RWPE1 (cell line): ENCODE results near the gene TTC6.
A peak's percentile ranks its signal among the peaks of the same experiment; 100 is the strongest.

ENCODE experiments used
- CTCF ChIA-PET: fragments of 350-600 bp; sonication (Branson Sonifier 250); formaldehyde crosslinking; extraction: SDS; loops from one replicate; lab custom pipeline; 2021; lab: Yijun Ruan, JAX
- POLR2A ChIA-PET: fragments of 400-600 bp; formaldehyde crosslinking; extraction: SDS; loops from one replicate; lab custom pipeline; 2020; ENCODE audit warnings: antibody characterized with exemption; ENCODE audit not compliant: low non-redundant PET; lab: Yijun Ruan, JAX
- DNase-seq: peaks from one replicate; pipeline ENCODE4 v3.0.0; 2012; ENCODE audit warnings: low spot score
- H3K27ac ChIP-seq: fragments of 450-650 bp; 2 replicates; pipeline ENCODE4 v1.5.1; 2017
- TF ChIP-seq, protein P1 (sequence below): fragments of 450-650 bp; conservative IDR thresholded peaks from 2 replicates; pipeline ENCODE4 v1.5.1; 2017; ENCODE audit warnings: low read depth, mild to moderate bottlenecking

The TTC6 gene

GRCh38 chr14:37571391-37571790 lies 24.0 kb upstream of the TTC6 start:
- CTCF ChIA-PET = interaction anchor here (0.6 kb wide), 1 partner anchor 22 kb away, joined by 3 read pairs; no protein-coding TSS in a partner anchor
- POLR2A ChIA-PET = no interaction called here

DNA sequence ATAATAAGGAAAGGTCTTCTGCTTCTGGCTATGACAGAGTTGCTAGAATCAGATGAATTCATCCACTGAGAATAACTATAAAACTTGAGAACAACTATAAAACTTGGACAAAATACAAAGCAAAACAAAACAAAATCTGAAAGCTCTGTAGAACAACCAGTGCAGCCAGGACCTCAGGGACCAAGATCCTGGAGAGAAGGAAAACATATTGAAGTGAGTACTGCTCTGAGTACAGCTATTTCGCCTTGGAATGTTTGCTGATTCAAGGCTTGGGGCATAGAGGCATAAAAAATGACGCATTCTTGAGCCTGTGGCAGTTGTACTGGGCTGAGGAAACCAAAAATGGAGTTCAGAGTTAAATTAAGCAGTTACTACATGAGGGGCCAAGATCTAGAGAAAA lies 22.1 kb upstream of the TTC6 start:
- CTCF ChIA-PET = no interaction called here
- no peak overlapping the region for H3K27ac ChIP-seq
- no peak for DNase-seq
- TF ChIP-seq, protein P1, sequence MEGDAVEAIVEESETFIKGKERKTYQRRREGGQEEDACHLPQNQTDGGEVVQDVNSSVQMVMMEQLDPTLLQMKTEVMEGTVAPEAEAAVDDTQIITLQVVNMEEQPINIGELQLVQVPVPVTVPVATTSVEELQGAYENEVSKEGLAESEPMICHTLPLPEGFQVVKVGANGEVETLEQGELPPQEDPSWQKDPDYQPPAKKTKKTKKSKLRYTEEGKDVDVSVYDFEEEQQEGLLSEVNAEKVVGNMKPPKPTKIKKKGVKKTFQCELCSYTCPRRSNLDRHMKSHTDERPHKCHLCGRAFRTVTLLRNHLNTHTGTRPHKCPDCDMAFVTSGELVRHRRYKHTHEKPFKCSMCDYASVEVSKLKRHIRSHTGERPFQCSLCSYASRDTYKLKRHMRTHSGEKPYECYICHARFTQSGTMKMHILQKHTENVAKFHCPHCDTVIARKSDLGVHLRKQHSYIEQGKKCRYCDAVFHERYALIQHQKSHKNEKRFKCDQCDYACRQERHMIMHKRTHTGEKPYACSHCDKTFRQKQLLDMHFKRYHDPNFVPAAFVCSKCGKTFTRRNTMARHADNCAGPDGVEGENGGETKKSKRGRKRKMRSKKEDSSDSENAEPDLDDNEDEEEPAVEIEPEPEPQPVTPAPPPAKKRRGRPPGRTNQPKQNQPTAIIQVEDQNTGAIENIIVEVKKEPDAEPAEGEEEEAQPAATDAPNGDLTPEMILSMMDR = no peak
- POLR2A ChIA-PET = no interaction called here

More at GRCh38 chr14:37571391-37571790, 24.0 kb upstream of the TTC6 start:
- no peak overlapping the region for H3K27ac ChIP-seq
- TF ChIP-seq, protein P1 = no peak
- DNase-seq = no peak

DNA sequence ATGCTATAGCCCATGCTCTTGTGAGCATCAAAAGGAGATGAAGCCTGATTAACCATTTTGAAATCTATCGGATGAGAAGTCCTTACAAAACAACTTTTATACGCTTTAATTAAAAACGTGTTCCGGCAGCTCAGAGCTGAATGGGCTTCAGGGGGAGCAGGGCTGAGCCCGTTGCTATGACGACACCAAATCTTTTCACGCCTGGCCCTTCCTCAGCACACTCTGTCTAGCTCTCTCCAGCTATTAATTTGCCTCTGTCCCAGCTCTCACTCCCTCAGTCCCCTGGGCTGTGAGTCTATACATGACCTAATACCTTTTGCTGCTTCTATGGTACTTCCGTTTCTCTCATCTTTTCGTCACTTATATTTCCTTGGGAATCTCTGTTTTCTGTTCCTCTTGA lies 16.2 kb upstream of the TTC6 start:
- DNase-seq = no peak
- TF ChIP-seq, protein P1 = no peak
- H3K27ac ChIP-seq = no peak overlapping the region
- ChIA-PET CTCF (no interaction called here), POLR2A (no interaction called here)

DNA sequence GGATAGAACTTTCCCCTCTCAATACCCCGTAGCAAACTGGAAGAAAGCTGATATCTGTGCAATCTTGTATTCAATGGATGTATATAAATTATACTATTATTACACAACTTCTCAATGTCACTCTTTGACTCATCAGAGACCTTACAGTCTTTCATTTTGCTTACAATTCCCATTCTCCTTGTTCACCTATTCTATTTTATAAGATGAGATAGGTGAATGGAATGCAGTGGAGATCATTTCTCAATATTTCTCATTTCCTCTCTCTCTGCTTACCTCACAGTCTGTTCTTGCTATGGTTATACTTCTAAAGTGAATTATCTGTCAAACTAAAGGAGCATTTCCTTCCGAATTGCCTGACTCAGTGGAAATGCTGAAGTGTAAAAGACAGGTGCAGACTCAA lies 15.3 kb upstream of the TTC6 start:
- DNase-seq = peak; percentile 62
- CTCF ChIA-PET = no interaction called here
- TF ChIP-seq, protein P1 = no peak
- no peak overlapping the region for H3K27ac ChIP-seq
- POLR2A ChIA-PET = no interaction called here

- no peak overlapping the region for H3K27ac ChIP-seq
- no peak for DNase-seq
- TF ChIP-seq, protein P1 = no peak
- ChIA-PET POLR2A (no interaction called here), CTCF (no interaction called here)
These were observed 11.8 kb upstream of the TTC6 start for GRCh38 chr14:37583358-37584210.

GRCh38 chr14:37584211-37585100 lies 11.0 kb upstream of the TTC6 start:
- no peak for DNase-seq
- ChIA-PET CTCF (no interaction called here), POLR2A (no interaction called here)
- no peak overlapping the region for H3K27ac ChIP-seq
- TF ChIP-seq, protein P1 = no peak
